IPS-18a (cell line): ENCODE measurements around the gene CDC42BPA.

Experiments used
- H3K27ac ChIP-seq: one replicate; pipeline ENCODE4 v1.5.1; 2013; ENCODE audit warnings: low read length
- H3K27me3 ChIP-seq: one replicate; pipeline ENCODE4 v1.6.1; 2013; ENCODE audit warnings: mild to moderate bottlenecking, low read length; ENCODE audit not compliant: control insufficient read depth, insufficient read depth
- H3K36me3 ChIP-seq: one replicate; pipeline ENCODE4 v1.6.1; 2013; ENCODE audit warnings: low read depth, low read length; ENCODE audit not compliant: control insufficient read depth
- H3K4me1 ChIP-seq: one replicate; pipeline ENCODE4 v1.6.1; 2013; ENCODE audit warnings: low read depth, low read length; ENCODE audit not compliant: control insufficient read depth
- H3K4me3 ChIP-seq: one replicate; pipeline ENCODE4 v1.5.1; 2013; ENCODE audit warnings: low read length
- H3K9ac ChIP-seq: one replicate; pipeline ENCODE4 v1.6.1; 2013; ENCODE audit warnings: mild to moderate bottlenecking, low read length, moderate library complexity
- H3K9me3 ChIP-seq: one replicate; pipeline ENCODE4 v1.6.1; 2013; ENCODE audit warnings: low read depth, low read length; ENCODE audit not compliant: control insufficient read depth

Gene CDC42BPA

GRCh38 chr1:226991920-226992319, 326.4 kb downstream of the CDC42BPA start:
- Histone ChIP-seq H3K27ac (no peak overlapping the region), H3K36me3 (peaks cover 5% of the 10 kb centered on the region), H3K9ac (no peak overlapping the region), H3K4me3 (no peak overlapping the region), H3K9me3 (no peaks in the 10 kb centered on the region), H3K27me3 (no peaks in the 10 kb centered on the region), H3K4me1 (peaks cover 27% of the 10 kb centered on the region)

GRCh38 chr1:226990133-226990716, 328.1 kb downstream of the CDC42BPA start:
- no peak overlapping the region for H3K4me3 ChIP-seq
- no peaks in the 10 kb centered on the region for H3K27me3 ChIP-seq

DNA sequence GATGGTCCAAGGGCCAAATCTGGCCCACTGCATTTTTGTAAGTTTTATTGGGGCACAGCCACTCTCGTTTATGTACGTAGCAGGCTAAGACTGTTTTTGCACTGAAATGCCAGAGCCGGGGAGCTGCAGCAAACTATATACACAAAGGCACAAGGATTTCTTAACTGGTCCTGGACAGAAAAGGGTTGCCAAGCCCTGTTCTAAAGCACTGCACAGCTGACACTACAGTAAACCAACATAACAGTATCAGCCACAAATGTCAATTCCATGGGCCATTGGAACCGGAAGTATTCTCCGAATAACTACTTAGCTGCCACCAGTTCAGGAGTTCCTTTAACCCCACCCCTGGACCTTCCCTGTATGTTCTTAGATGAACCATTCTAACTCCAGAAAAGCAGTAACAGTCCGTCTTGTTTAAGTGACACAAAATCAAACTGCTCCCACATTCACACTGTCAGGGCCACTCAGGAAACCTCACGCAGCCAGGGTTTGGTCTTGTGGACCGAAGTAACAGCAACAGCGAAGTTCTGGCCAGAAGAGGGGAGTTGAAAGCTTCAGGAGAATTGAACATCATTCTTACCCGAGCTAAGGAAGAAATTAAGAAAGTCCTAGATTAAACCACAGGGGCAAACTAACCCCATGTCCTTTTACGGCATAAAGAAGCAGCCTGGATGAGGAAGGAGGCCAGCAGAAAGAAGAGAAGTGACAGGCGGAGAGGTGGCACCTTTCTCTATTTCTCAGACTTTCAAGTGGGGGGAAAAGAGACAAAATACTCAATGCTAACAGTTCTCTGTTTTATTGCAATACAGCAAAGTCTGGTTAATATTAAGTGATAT, 329.0 kb downstream of the CDC42BPA start:
- peaks cover 9% of the 10 kb centered on the region for H3K4me1 ChIP-seq
- H3K36me3 ChIP-seq = peaks cover 8% of the 10 kb centered on the region
- H3K9me3 ChIP-seq = no peaks in the 10 kb centered on the region
- no peak overlapping the region for H3K27ac ChIP-seq
- H3K4me3 ChIP-seq = no peak overlapping the region
- no peaks in the 10 kb centered on the region for H3K27me3 ChIP-seq
- H3K9ac ChIP-seq = no peak overlapping the region

More at GRCh38 chr1:226990133-226990716, 328.1 kb downstream of the CDC42BPA start:
- Histone ChIP-seq H3K27ac (no peak overlapping the region), H3K36me3 (peaks cover 8% of the 10 kb centered on the region), H3K9ac (no peak overlapping the region), H3K9me3 (no peaks in the 10 kb centered on the region), H3K4me1 (peaks cover 18% of the 10 kb centered on the region)

DNA sequence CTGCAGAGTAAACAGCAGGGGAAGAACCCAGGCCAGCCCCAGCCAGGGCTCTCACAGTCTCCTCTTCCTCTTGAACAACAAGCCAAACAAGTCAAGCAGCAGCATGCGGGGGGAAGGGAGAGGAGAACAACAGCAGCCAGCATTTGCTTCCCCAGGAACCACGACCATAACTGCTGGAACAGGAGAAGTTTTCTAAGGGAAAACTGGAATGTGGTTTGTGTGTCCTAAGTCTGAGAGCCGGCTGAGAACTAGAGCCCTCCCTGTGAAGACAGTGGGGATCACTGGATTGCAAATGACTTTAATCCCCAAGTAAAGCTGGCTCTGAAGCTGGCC, 330.0 kb downstream of the CDC42BPA start:
- no peak overlapping the region for H3K27ac ChIP-seq
- no peaks in the 10 kb centered on the region for H3K9me3 ChIP-seq
- no peak overlapping the region for H3K4me3 ChIP-seq
- H3K36me3 ChIP-seq = peaks cover 8% of the 10 kb centered on the region
- no peaks in the 10 kb centered on the region for H3K27me3 ChIP-seq
- peaks cover 7% of the 10 kb centered on the region for H3K4me1 ChIP-seq
- no peak overlapping the region for H3K9ac ChIP-seq

GRCh38 chr1:226987623-226988333, 330.5 kb downstream of the CDC42BPA start:
- H3K9me3 ChIP-seq = no peaks in the 10 kb centered on the region
- no peak overlapping the region for H3K9ac ChIP-seq
- peaks cover 8% of the 10 kb centered on the region for H3K36me3 ChIP-seq
- H3K4me1 ChIP-seq = peaks cover 7% of the 10 kb centered on the region
- no peak overlapping the region for H3K27ac ChIP-seq
- no peak overlapping the region for H3K4me3 ChIP-seq
- no peaks in the 10 kb centered on the region for H3K27me3 ChIP-seq

DNA sequence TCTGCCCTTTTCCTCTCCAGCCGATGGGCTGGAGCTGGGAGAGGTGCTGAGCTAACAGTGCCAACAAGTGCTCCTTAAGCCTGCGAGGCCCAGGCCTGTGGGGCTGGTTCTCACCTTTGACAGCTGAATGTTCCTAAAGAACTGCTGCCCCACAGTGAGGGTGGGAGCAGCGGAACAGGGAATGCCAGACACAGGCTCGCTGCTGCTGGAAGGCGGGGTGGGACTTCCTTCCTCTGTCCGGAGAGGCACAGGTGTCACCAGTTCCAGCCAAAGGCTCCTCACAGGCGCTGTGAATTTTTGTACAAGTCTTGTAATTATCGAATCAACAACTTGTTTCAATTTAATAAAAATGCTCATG, 331.1 kb downstream of the CDC42BPA start:
- Histone ChIP-seq H3K27ac (no peak overlapping the region), H3K4me3 (no peak overlapping the region), H3K4me1 (peaks cover 7% of the 10 kb centered on the region), H3K9me3 (no peaks in the 10 kb centered on the region), H3K27me3 (no peaks in the 10 kb centered on the region), H3K36me3 (peaks cover 8% of the 10 kb centered on the region), H3K9ac (no peak overlapping the region)

DNA sequence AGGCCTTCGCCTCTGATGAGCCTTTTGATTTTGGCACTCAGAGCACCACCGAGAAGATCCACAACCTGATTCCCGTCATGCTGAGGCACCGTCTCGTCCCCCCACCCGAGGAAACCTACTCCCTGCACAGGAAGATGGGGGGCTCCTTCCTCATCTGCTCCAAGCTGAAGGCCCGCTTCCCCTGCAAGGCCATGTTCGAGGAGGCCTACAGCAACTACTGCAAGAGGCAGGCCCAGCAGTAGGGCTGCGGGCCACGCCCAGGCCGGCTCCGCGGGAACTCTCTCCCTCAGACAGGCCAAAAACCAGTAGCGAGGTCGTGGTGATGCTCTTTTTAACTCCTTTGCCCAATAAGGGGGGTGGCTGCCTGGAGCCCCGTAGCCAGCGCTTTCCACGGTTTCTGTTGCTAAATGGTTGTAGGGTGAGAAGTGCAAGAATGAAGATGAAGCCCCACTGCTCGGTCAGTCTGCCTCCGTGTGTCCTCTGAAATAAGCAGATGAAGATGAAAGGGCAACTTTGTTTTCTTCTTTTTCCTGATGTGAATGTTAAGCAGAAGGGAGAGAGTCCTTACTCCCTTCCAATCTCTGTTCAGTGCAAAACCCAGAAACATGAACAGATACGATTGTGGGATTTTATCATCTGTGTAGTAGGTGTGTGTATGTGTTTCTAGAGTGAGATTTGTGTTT, 331.7 kb downstream of the CDC42BPA start:
- Histone ChIP-seq H3K9ac (no peak overlapping the region), H3K27me3 (no peaks in the 10 kb centered on the region), H3K4me1 (peaks cover 7% of the 10 kb centered on the region), H3K9me3 (no peaks in the 10 kb centered on the region), H3K27ac (no peak overlapping the region), H3K4me3 (no peak overlapping the region), H3K36me3 (peaks cover 8% of the 10 kb centered on the region)

DNA sequence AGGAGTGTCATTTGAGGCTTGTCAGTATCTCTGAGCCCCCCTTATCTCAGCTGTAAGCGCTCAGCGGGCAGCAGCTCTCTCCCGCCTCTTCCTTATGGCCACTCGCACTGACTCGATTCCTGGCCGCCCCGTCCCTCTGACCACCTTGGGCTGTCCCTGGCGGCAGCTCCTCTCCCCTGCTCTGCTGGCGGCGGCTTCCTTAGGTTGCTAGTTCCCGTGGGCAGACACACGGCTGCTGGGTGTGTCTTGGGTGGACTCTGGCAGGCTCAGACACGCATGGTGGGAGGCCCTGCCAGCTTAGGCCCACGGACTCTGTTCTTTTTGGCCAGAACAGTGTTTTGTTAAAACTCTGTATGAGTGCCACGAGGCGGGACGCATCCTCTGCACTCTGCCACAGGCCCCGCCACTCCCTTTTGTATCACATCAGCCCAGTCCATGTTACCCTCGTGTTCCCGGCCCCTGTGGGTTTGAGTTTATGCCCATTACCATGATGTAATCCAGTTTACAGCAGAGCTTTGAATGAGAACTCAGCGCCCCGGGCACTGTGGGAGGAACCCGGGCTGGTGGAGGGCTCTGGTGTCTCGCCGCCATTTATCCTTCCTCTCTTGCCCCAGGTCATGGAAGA, 332.3 kb downstream of the CDC42BPA start:
- Histone ChIP-seq H3K36me3 (peaks cover 8% of the 10 kb centered on the region), H3K27ac (no peak overlapping the region), H3K9ac (no peak overlapping the region), H3K9me3 (no peaks in the 10 kb centered on the region), H3K4me1 (peaks cover 7% of the 10 kb centered on the region), H3K4me3 (no peak overlapping the region), H3K27me3 (no peaks in the 10 kb centered on the region)

DNA sequence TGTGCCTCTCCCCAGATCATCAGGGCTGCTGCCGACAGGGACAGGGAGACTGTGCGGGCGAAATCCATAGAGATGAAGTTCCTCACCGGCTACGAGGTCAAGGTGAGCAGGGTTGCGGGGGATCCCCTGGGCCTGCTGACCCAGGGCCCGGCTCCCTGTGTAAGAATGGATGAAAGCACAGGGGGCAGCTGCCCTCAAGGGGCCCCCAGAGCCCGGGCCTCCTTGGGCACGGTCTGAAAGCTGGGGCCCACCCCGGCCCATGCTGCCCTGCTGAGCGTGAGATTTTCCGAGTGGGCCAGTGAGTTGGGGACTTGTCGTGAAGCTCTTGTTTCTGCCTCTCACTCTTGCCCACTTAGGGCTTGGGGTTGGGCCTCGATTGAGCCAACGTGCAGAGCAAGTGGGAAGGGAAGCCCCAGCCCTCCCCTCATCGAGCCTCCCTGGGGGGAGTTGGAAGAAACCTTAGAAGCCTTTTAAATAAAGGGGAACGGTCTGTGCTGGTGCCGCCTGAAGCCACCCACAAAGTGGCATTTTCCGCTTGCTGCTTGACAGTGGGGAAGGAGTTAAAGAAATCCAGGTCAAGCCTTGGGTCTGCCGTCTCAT, 333.0 kb downstream of the CDC42BPA start:
- Histone ChIP-seq H3K9me3 (no peaks in the 10 kb centered on the region), H3K27me3 (no peaks in the 10 kb centered on the region), H3K4me3 (no peak overlapping the region), H3K27ac (no peak overlapping the region), H3K9ac (no peak overlapping the region), H3K36me3 (peaks cover 8% of the 10 kb centered on the region), H3K4me1 (peaks cover 7% of the 10 kb centered on the region)

DNA sequence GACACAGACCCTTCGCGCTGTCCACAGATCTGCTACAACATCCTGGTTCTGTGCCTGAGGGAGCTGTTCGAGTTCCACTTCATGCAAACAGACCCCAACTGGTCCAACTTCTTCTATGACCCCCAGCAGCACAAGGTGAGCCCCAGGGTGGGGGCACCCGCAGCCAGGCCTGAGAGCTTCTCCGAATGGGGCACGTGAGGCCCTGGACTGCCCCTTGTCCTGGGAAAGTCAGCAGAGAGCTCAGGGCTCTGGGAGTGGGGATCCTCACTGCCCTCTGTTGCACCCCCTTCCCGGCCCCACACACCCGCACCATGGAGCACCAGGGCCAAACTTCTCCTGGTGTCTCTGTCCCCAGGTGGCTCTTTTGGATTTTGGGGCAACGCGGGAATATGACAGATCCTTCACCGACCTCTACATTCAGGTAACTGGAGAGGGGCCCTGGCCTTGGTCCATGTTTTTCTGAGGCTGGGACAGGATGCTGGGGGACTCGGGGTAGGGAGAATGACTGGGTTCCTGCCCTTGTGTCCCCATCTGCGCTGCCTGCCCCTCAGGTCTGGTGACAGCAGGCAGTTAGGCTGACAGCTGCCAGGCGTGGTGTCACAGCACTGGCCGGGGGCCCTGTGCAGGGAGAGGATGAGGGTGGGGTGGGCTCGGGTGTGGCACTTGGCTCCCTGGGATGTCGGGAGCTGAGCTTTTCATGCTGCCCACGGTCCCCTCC, 333.6 kb downstream of the CDC42BPA start:
- Histone ChIP-seq H3K9ac (no peak overlapping the region), H3K36me3 (peaks cover 8% of the 10 kb centered on the region), H3K9me3 (no peaks in the 10 kb centered on the region), H3K4me1 (peaks cover 7% of the 10 kb centered on the region), H3K4me3 (no peak overlapping the region), H3K27ac (no peak overlapping the region), H3K27me3 (no peaks in the 10 kb centered on the region)
